WTC11 (cell line): ENCODE measurements around the gene RMND5B. TPM values are rescaled to one million over a fixed set of nuclear protein-coding genes. Genes with fewer than 3 reads are reported as not detected.

Experiments
- ATAC-seq: fragments of 200-7000 bp; cut with Tn5 transposase; 2 replicates; pipeline ENCODE4 v1.10.0; 2021; ENCODE audit warnings: mild to moderate bottlenecking, moderate library complexity
- CTCF ChIA-PET: fragments of 300-600 bp; sonication (Branson Sonifier 250); formaldehyde crosslinking; loops from one replicate; lab custom pipeline; 2021; ENCODE audit warnings: antibody characterized with exemption; lab: Charles Lee
- POLR2A ChIA-PET: fragments of 350-600 bp; sonication (Branson Sonifier 250); formaldehyde crosslinking; loops from one replicate; lab custom pipeline; 2021; ENCODE audit warnings: antibody characterized with exemption; lab: Charles Lee
- DNase-seq: peaks from one replicate; pipeline ENCODE4 v3.0.0; 2021; ENCODE audit warnings: low spot score
- H3K27ac Mint-ChIP-seq: 2 replicates; pipeline ENCODE4 v1.8.0; 2021; ENCODE audit warnings: mixed read lengths
- H3K27me3 Mint-ChIP-seq: 2 replicates; pipeline ENCODE4 v1.8.0; 2021; ENCODE audit warnings: low read depth, mild to moderate bottlenecking, moderate library complexity, mixed read lengths
- H3K36me3 Mint-ChIP-seq: 2 replicates; pipeline ENCODE4 v1.8.0; 2021; ENCODE audit warnings: mixed read lengths
- H3K4me1 Mint-ChIP-seq: 2 replicates; pipeline ENCODE4 v1.8.0; 2022; ENCODE audit warnings: mixed read lengths
- H3K4me3 Mint-ChIP-seq: 2 replicates; pipeline ENCODE4 v1.8.0; 2021; ENCODE audit warnings: mild to moderate bottlenecking, moderate library complexity, mixed read lengths
- H3K9me3 Mint-ChIP-seq: 2 replicates; pipeline ENCODE4 v1.8.0; 2021; ENCODE audit warnings: mixed read lengths
- ATF1 ChIP-seq: sonication (generic); formaldehyde crosslinking; IDR thresholded peaks from 2 replicates; pipeline ENCODE4 v1.8.1; 2023; ENCODE audit warnings: mild to moderate bottlenecking, moderate library complexity, missing genetic modification reagents
- CBFB ChIP-seq: sonication (generic); formaldehyde crosslinking; IDR thresholded peaks from 2 replicates; pipeline ENCODE4 v1.8.1; 2022; ENCODE audit warnings: mild to moderate bottlenecking, low read depth, missing genetic modification reagents
- CREB1 ChIP-seq: sonication (generic); formaldehyde crosslinking; IDR thresholded peaks from 2 replicates; pipeline ENCODE4 v1.8.0; 2023; ENCODE audit warnings: mild to moderate bottlenecking, missing genetic modification reagents
- CREM ChIP-seq: sonication (generic); formaldehyde crosslinking; IDR thresholded peaks from 2 replicates; pipeline ENCODE4 v1.8.1; 2022; ENCODE audit warnings: mild to moderate bottlenecking, missing genetic modification reagents, moderate library complexity
- GABPB1 ChIP-seq: sonication (generic); formaldehyde crosslinking; IDR thresholded peaks from 2 replicates; pipeline ENCODE4 v1.8.1; 2023; ENCODE audit warnings: mild to moderate bottlenecking, missing genetic modification reagents
- GTF2I ChIP-seq: fragments of 250-450 bp; sonication (Bioruptor Pico); conservative IDR thresholded peaks from 2 replicates; pipeline ENCODE4 v1.4.0; 2021; ENCODE audit warnings: mild to moderate bottlenecking
- JUN ChIP-seq: sonication (generic); formaldehyde crosslinking; IDR thresholded peaks from 2 replicates; pipeline ENCODE4 v1.8.0; 2023; ENCODE audit warnings: mild to moderate bottlenecking, missing genetic modification reagents
- MXD4 ChIP-seq: fragments of 250-450 bp; sonication (Bioruptor Pico); IDR thresholded peaks from 2 replicates; pipeline ENCODE4 v1.8.0; 2021; ENCODE audit warnings: mild to moderate bottlenecking, moderate library complexity, borderline replicate concordance
- NFATC4 ChIP-seq: fragments of 250-450 bp; sonication (Bioruptor Pico); IDR thresholded peaks from 2 replicates; pipeline ENCODE4 v1.9.0; 2021; ENCODE audit warnings: mild to moderate bottlenecking
- NFE2L1 ChIP-seq: sonication (generic); formaldehyde crosslinking; IDR thresholded peaks from 2 replicates; pipeline ENCODE4 v1.8.1; 2023; ENCODE audit warnings: missing genetic modification reagents
- RORB ChIP-seq: fragments of 250-450 bp; sonication (Bioruptor Pico); IDR thresholded peaks from 2 replicates; pipeline ENCODE4 v1.9.0; 2021; ENCODE audit warnings: mild to moderate bottlenecking
- SMAD4 ChIP-seq: sonication (generic); formaldehyde crosslinking; IDR thresholded peaks from 2 replicates; pipeline ENCODE4 v1.8.0; 2022; ENCODE audit warnings: mild to moderate bottlenecking, missing genetic modification reagents
- TEAD4 ChIP-seq: sonication (generic); formaldehyde crosslinking; IDR thresholded peaks from 2 replicates; pipeline ENCODE4 v1.8.0; 2022; ENCODE audit warnings: mild to moderate bottlenecking, missing genetic modification reagents
- TP53 ChIP-seq: sonication (generic); formaldehyde crosslinking; IDR thresholded peaks from 2 replicates; pipeline ENCODE4 v1.8.1; 2023; ENCODE audit warnings: mild to moderate bottlenecking, missing genetic modification reagents
- ZNF121 ChIP-seq: sonication (generic); formaldehyde crosslinking; IDR thresholded peaks from 2 replicates; pipeline ENCODE4 v1.8.0; 2023; ENCODE audit warnings: missing genetic modification reagents
- ZNF232 ChIP-seq: sonication (generic); formaldehyde crosslinking; IDR thresholded peaks from 2 replicates; pipeline ENCODE4 v1.8.0; 2022; ENCODE audit warnings: mild to moderate bottlenecking, missing genetic modification reagents
- total RNA-seq: library from RNA; stranded (reverse); gene quantifications from 3 replicates; pipeline ENCODE4 v1.2.3, GENCODE V29; 2021
- TF ChIP-seq, protein P1 (sequence below): sonication (generic); formaldehyde crosslinking; IDR thresholded peaks from 2 replicates; pipeline ENCODE4 v1.8.0; 2022; ENCODE audit warnings: mild to moderate bottlenecking, missing genetic modification reagents
- TF ChIP-seq, protein P2 (sequence below): sonication (generic); formaldehyde crosslinking; IDR thresholded peaks from 2 replicates; pipeline ENCODE4 v1.8.1; 2023; ENCODE audit warnings: mild to moderate bottlenecking, moderate library complexity, missing genetic modification reagents
- TF ChIP-seq, protein P3 (sequence below): sonication (generic); formaldehyde crosslinking; IDR thresholded peaks from 2 replicates; pipeline ENCODE4 v1.8.1; 2022; ENCODE audit warnings: low read depth, mild to moderate bottlenecking, moderate library complexity, missing genetic modification reagents, borderline replicate concordance
- TF ChIP-seq, protein P4 (sequence below): sonication (generic); formaldehyde crosslinking; IDR thresholded peaks from 2 replicates; pipeline ENCODE4 v1.8.0; 2022; ENCODE audit warnings: mild to moderate bottlenecking, missing genetic modification reagents
- TF ChIP-seq, protein P5 (sequence below): sonication (generic); formaldehyde crosslinking; IDR thresholded peaks from 2 replicates; pipeline ENCODE4 v1.8.0; 2023; ENCODE audit warnings: mild to moderate bottlenecking, missing genetic modification reagents
- TF ChIP-seq, protein P6 (sequence below): sonication (generic); formaldehyde crosslinking; IDR thresholded peaks from 2 replicates; pipeline ENCODE4 v1.8.1; 2022; ENCODE audit warnings: mild to moderate bottlenecking, missing genetic modification reagents, moderate library complexity, borderline replicate concordance
- TF ChIP-seq, protein P7 (sequence below): sonication (generic); formaldehyde crosslinking; IDR thresholded peaks from 2 replicates; pipeline ENCODE4 v1.8.1; 2023; ENCODE audit warnings: mild to moderate bottlenecking, missing genetic modification reagents, moderate library complexity
- TF ChIP-seq, protein P8 (sequence below): fragments of 250-450 bp; sonication (Bioruptor Pico); IDR thresholded peaks from 2 replicates; pipeline ENCODE4 v1.9.0; 2021; ENCODE audit warnings: mild to moderate bottlenecking
- TF ChIP-seq, protein P9 (sequence below): sonication (generic); formaldehyde crosslinking; IDR thresholded peaks from 2 replicates; pipeline ENCODE4 v1.8.1; 2023; ENCODE audit warnings: mild to moderate bottlenecking, missing genetic modification reagents, moderate library complexity

Gene RMND5B
- total RNA-seq, 1 experiment from 2014 or later, result 93.3 TPM

DNA sequence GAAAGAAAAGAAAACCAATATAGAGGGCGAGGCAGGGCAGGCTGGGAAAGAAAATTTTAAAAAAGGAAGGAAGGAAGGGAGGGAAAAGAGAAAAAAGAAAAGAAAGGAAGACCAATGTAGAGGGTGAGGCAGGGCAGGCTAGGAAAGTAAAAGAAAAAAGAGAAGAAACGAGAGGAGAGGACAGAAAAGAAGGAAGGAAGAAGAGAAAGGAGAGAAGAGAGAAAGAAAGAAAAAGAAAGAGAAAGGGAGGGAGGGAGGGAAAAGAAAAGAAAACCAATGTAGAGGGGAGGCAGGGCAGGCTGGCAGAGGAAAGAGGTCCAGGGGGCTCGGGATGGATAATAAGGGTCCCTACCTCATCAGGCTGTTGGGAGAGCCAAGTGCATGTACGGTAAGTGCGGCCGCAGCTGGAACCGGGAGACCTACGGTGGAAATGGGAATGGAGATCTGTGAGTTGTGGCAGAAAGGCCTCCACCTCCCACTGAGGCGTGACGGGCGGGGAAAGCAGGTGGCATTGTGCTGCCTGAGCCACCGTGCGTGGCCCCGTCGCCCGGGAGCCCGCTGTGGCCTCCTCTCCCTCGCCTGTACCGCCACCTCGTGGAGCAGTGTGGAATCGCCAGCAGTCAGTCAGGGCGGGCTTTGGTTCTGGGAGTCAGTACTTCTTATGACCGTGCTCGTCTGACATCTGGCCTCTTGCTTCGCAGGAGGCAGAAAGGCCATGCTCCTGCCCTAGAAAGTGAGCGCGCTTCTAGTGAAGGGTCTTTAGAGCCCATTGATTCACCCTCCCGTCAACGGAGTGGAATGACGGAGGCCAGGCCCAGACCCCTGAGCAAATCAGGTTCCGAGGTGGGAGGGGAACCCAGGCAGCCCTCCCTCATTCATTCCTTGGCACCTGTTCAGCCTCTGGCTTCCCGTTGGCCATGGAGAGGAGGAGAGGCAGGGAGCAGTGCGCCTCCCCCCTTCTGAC, 33.2 kb downstream of the RMND5B start (continued):
- TF ChIP-seq, protein P1, sequence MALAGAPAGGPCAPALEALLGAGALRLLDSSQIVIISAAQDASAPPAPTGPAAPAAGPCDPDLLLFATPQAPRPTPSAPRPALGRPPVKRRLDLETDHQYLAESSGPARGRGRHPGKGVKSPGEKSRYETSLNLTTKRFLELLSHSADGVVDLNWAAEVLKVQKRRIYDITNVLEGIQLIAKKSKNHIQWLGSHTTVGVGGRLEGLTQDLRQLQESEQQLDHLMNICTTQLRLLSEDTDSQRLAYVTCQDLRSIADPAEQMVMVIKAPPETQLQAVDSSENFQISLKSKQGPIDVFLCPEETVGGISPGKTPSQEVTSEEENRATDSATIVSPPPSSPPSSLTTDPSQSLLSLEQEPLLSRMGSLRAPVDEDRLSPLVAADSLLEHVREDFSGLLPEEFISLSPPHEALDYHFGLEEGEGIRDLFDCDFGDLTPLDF (CRISPR knock-in tag), result no peak
- TF ChIP-seq ZNF232 (CRISPR knock-in tag), result 0 out of 2 replicates have a peak, but pooled peaks have one; percentile 30
- 0 out of 2 replicates have a peak, but pooled peaks have one; percentile 9 for TF ChIP-seq GTF2I (CRISPR knock-in tag)
- TF ChIP-seq, protein P2, sequence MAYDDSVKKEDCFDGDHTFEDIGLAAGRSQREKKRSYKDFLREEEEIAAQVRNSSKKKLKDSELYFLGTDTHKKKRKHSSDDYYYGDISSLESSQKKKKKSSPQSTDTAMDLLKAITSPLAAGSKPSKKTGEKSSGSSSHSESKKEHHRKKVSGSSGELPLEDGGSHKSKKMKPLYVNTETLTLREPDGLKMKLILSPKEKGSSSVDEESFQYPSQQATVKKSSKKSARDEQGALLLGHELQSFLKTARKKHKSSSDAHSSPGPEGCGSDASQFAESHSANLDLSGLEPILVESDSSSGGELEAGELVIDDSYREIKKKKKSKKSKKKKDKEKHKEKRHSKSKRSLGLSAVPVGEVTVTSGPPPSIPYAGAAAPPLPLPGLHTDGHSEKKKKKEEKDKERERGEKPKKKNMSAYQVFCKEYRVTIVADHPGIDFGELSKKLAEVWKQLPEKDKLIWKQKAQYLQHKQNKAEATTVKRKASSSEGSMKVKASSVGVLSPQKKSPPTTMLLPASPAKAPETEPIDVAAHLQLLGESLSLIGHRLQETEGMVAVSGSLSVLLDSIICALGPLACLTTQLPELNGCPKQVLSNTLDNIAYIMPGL (CRISPR knock-in tag), result peak; percentile 54; the same call in 1 of the 2 replicates
- TF ChIP-seq, protein P3, sequence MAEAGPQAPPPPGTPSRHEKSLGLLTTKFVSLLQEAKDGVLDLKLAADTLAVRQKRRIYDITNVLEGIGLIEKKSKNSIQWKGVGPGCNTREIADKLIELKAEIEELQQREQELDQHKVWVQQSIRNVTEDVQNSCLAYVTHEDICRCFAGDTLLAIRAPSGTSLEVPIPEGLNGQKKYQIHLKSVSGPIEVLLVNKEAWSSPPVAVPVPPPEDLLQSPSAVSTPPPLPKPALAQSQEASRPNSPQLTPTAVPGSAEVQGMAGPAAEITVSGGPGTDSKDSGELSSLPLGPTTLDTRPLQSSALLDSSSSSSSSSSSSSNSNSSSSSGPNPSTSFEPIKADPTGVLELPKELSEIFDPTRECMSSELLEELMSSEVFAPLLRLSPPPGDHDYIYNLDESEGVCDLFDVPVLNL (CRISPR knock-in tag), result no peak
- no peak for TF ChIP-seq RORB (CRISPR knock-in tag)
- TF ChIP-seq, protein P4, sequence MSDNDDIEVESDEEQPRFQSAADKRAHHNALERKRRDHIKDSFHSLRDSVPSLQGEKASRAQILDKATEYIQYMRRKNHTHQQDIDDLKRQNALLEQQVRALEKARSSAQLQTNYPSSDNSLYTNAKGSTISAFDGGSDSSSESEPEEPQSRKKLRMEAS, result peak; percentile 88
- TF ChIP-seq, protein P5, sequence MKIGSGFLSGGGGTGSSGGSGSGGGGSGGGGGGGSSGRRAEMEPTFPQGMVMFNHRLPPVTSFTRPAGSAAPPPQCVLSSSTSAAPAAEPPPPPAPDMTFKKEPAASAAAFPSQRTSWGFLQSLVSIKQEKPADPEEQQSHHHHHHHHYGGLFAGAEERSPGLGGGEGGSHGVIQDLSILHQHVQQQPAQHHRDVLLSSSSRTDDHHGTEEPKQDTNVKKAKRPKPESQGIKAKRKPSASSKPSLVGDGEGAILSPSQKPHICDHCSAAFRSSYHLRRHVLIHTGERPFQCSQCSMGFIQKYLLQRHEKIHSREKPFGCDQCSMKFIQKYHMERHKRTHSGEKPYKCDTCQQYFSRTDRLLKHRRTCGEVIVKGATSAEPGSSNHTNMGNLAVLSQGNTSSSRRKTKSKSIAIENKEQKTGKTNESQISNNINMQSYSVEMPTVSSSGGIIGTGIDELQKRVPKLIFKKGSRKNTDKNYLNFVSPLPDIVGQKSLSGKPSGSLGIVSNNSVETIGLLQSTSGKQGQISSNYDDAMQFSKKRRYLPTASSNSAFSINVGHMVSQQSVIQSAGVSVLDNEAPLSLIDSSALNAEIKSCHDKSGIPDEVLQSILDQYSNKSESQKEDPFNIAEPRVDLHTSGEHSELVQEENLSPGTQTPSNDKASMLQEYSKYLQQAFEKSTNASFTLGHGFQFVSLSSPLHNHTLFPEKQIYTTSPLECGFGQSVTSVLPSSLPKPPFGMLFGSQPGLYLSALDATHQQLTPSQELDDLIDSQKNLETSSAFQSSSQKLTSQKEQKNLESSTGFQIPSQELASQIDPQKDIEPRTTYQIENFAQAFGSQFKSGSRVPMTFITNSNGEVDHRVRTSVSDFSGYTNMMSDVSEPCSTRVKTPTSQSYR (CRISPR knock-in tag), result 0 out of 2 replicates have a peak, but pooled peaks have one; percentile 37
- no peak for TF ChIP-seq NFATC4 (CRISPR knock-in tag)
- TF ChIP-seq NFE2L1 (CRISPR knock-in tag), result no peak
- peak; percentile 77 for TF ChIP-seq ZNF121 (CRISPR knock-in tag)

DNA sequence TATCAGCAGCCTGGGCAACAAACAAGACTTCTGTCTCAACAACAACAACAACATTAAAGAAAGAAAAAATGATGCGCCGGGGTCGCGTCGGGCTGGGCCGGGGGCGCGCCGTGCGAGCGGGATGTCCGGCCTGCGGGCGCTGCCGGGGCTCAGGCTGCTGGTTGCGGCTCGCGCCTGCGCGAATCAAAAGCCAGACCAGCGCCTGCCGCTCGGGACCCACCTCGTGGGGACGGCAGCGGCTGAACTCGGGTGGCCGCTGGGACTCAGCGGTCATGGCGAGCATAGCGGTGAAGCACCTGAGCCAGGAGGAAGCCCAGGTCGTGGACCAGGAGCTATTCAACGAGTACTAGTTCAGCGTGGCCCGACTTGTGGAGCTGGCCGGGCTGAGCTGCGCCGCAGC, 34.8 kb downstream of the RMND5B start:
- ATAC-seq, result no peak
- CTCF ChIA-PET, result interaction anchor here (1.3 to 1.7 kb wide), 2 partner anchors 15 to 90 kb away, joined by 5 to 9 read pairs; no protein-coding TSS in a partner anchor
- Mint-ChIP-seq H3K27me3 (peaks cover 20% of the 10 kb centered on the region), H3K36me3 (no peaks in the 10 kb centered on the region), H3K4me3 (no peak overlapping the region), H3K4me1 (peaks cover 25% of the 10 kb centered on the region), H3K27ac (no peak overlapping the region), H3K9me3 (no peaks in the 10 kb centered on the region)
- DNase-seq, result no peak
- POLR2A ChIA-PET, result no interaction called here
- TF ChIP-seq ATF1 (CRISPR knock-in tag), result no peak
- no peak for TF ChIP-seq TP53 (CRISPR knock-in tag)
- TF ChIP-seq, protein P6, sequence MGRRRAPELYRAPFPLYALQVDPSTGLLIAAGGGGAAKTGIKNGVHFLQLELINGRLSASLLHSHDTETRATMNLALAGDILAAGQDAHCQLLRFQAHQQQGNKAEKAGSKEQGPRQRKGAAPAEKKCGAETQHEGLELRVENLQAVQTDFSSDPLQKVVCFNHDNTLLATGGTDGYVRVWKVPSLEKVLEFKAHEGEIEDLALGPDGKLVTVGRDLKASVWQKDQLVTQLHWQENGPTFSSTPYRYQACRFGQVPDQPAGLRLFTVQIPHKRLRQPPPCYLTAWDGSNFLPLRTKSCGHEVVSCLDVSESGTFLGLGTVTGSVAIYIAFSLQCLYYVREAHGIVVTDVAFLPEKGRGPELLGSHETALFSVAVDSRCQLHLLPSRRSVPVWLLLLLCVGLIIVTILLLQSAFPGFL (CRISPR knock-in tag), result no peak
- no peak for TF ChIP-seq SMAD4 (CRISPR knock-in tag)
- TF ChIP-seq TEAD4 (CRISPR knock-in tag), result no peak
- TF ChIP-seq, protein P7, sequence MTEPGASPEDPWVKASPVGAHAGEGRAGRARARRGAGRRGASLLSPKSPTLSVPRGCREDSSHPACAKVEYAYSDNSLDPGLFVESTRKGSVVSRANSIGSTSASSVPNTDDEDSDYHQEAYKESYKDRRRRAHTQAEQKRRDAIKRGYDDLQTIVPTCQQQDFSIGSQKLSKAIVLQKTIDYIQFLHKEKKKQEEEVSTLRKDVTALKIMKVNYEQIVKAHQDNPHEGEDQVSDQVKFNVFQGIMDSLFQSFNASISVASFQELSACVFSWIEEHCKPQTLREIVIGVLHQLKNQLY (CRISPR knock-in tag), result no peak
- TF ChIP-seq JUN (CRISPR knock-in tag), result no peak
- TF ChIP-seq CBFB (CRISPR knock-in tag), result no peak
- no peak for TF ChIP-seq MXD4
- TF ChIP-seq CREM (CRISPR knock-in tag), result no peak
- no peak for TF ChIP-seq CREB1 (CRISPR knock-in tag)
- TF ChIP-seq, protein P4, result no peak
- TF ChIP-seq GABPB1 (CRISPR knock-in tag), result no peak
- TF ChIP-seq, protein P8, sequence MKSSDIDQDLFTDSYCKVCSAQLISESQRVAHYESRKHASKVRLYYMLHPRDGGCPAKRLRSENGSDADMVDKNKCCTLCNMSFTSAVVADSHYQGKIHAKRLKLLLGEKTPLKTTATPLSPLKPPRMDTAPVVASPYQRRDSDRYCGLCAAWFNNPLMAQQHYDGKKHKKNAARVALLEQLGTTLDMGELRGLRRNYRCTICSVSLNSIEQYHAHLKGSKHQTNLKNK (CRISPR knock-in tag), result no peak
- TF ChIP-seq, protein P9, sequence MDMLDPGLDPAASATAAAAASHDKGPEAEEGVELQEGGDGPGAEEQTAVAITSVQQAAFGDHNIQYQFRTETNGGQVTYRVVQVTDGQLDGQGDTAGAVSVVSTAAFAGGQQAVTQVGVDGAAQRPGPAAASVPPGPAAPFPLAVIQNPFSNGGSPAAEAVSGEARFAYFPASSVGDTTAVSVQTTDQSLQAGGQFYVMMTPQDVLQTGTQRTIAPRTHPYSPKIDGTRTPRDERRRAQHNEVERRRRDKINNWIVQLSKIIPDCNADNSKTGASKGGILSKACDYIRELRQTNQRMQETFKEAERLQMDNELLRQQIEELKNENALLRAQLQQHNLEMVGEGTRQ (CRISPR knock-in tag), result no peak
- TF ChIP-seq NFE2L1 (CRISPR knock-in tag), result no peak
